RWPE1 (cell line): ENCODE data around the gene UBXN6.

ENCODE experiments used
- CTCF ChIA-PET: fragments of 350-600 bp; sonication (Branson Sonifier 250); formaldehyde crosslinking; extraction: SDS; loops from one replicate; lab custom pipeline; 2021; lab: Yijun Ruan, JAX
- POLR2A ChIA-PET: fragments of 400-600 bp; formaldehyde crosslinking; extraction: SDS; loops from one replicate; lab custom pipeline; 2020; ENCODE audit warnings: antibody characterized with exemption; ENCODE audit not compliant: low non-redundant PET; lab: Yijun Ruan, JAX
- DNase-seq: peaks from one replicate; pipeline ENCODE4 v3.0.0; 2012; ENCODE audit warnings: low spot score
- H3K27ac ChIP-seq: fragments of 450-650 bp; 2 replicates; pipeline ENCODE4 v1.5.1; 2017
- TF ChIP-seq, protein P1 (sequence below): fragments of 450-650 bp; conservative IDR thresholded peaks from 2 replicates; pipeline ENCODE4 v1.5.1; 2017; ENCODE audit warnings: low read depth, mild to moderate bottlenecking

Gene UBXN6

DNA sequence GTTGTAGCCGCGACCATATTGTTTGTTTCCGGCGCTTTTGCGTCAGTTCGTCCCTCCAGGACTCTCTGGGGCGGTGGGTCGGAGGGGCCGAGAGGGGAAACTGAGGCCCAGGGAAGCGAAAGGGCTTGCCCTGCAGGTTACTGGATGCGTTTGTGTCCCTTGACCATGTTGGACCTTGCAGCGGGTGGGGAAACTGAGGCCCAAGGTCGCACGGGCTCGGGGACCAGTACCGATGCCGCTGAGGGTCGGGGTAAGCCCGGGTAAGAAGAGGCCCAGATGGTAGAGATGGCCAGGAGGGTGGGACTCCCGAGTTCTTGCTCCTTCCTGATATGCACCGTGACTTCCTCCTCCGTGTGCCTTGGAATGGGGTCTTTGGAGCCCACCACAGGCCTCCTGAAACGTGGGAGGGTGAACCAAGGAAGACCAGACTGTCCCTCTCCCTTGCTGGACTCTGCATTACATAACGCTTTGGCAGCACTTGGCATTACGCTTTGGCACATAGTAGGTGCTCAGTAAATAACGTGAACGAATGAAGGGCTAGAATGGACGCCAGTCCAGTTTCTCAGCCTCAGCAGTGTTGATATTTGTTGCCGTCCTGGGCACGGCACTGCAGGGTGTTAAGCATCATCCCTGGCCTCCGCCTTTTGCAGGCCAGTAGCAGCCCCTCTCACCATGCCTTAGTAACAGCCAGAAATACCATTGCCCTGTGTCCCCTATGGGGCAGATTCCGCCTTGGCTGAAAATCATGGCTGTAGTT is 54.4 kb downstream of the UBXN6 start:
- H3K27ac ChIP-seq = peak overlapping the region; percentile 82
- CTCF ChIA-PET = no interaction called here
- DNase-seq = no peak
- POLR2A ChIA-PET = interaction anchor here (1.3 kb wide), 1 partner anchor 68 kb away, joined by 4 read pairs; no protein-coding TSS in a partner anchor
- TF ChIP-seq, protein P1, sequence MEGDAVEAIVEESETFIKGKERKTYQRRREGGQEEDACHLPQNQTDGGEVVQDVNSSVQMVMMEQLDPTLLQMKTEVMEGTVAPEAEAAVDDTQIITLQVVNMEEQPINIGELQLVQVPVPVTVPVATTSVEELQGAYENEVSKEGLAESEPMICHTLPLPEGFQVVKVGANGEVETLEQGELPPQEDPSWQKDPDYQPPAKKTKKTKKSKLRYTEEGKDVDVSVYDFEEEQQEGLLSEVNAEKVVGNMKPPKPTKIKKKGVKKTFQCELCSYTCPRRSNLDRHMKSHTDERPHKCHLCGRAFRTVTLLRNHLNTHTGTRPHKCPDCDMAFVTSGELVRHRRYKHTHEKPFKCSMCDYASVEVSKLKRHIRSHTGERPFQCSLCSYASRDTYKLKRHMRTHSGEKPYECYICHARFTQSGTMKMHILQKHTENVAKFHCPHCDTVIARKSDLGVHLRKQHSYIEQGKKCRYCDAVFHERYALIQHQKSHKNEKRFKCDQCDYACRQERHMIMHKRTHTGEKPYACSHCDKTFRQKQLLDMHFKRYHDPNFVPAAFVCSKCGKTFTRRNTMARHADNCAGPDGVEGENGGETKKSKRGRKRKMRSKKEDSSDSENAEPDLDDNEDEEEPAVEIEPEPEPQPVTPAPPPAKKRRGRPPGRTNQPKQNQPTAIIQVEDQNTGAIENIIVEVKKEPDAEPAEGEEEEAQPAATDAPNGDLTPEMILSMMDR = no peak

DNA sequence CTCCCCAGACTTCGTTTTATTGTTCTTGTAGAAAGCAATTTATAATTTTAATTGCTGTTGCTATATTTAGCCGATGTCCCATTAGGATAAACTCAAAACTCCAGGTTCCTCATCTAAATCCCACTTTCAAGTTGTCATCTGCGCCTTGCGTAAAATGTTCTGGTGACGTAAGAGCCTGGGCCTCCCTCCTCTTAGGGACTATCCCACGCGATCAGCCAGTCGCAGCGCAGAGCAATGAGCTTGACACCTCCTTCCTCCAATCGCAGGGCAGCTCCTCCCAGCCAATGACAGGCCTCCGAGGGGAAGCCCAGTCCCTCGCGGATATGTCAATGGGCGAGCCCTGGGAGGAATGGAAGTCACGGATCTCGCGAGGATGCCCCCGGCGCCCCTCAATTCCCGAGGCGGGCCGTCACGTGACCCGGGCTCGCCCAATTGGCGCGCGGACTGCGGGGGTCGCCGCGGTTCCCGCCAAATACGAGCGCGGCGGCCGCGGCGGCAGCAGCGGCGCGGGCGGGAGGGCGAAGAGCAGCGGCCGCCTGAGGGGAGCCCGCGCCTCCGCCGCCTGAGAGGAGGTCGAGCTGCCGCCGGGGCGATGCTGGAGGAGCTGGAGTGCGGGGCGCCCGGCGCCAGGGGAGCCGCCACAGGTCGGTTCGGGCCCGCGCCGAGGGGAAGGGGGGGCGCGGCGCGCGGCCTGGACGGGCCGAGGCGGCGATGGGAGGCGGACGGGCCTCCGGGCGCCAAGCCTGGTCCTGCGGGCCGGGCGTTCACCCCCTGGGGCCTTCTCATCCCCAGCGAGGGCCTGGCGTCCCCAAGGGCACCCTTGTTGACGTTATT is 55.2 kb downstream of the UBXN6 start, which contains the start of gene CHAF1A:
CHAF1A (plus strand) TSS at position 470 of the 834 bp plus-strand sequence; CDS start at position 593, 123 bp downstream.
- CTCF ChIA-PET = no interaction called here
- H3K27ac ChIP-seq = peak within 1 kb of the TSS; percentile 90

DNA sequence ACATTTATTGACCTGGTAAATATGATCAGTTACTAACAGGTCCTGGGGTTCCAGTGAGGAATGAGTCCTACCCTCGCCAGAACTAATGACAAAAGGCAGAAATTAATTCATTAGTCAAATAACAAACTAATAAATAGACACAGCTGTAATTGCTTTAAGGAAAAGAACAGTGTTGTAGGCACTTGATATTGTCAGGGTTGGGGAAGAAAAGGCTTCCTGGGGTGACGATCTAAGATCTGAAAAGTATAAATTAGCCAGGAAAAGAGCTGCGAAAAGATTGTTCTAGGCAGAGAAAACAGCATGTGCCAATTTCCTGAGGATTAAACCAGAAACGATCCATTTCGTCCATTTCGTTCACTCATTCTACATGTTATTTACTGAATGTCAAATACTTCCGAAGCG is 55.8 kb downstream of the UBXN6 start:
- peak overlapping the region; percentile 82 for H3K27ac ChIP-seq
- ChIA-PET CTCF (interaction anchor here (1.1 to 2.1 kb wide), 3 partner anchors 27 to 31 kb away, joined by 6 to 25 read pairs (median 9); no protein-coding TSS in a partner anchor), POLR2A (interaction anchor here (0.9 to 1.3 kb wide), 2 partner anchors 13 to 69 kb away, joined by 4 to 6 read pairs; no protein-coding TSS in a partner anchor)
- DNase-seq = no peak
- TF ChIP-seq, protein P1 = no peak

More for the DNA sequence above, 55.2 kb downstream of the UBXN6 start, which contains the start of gene CHAF1A:
- TF ChIP-seq, protein P1 = no peak
- POLR2A ChIA-PET = interaction anchor here (0.9 to 1.3 kb wide), 2 partner anchors 14 to 69 kb away, joined by 4 to 6 read pairs; no protein-coding TSS in a partner anchor
- peak; percentile 100 for DNase-seq

DNA sequence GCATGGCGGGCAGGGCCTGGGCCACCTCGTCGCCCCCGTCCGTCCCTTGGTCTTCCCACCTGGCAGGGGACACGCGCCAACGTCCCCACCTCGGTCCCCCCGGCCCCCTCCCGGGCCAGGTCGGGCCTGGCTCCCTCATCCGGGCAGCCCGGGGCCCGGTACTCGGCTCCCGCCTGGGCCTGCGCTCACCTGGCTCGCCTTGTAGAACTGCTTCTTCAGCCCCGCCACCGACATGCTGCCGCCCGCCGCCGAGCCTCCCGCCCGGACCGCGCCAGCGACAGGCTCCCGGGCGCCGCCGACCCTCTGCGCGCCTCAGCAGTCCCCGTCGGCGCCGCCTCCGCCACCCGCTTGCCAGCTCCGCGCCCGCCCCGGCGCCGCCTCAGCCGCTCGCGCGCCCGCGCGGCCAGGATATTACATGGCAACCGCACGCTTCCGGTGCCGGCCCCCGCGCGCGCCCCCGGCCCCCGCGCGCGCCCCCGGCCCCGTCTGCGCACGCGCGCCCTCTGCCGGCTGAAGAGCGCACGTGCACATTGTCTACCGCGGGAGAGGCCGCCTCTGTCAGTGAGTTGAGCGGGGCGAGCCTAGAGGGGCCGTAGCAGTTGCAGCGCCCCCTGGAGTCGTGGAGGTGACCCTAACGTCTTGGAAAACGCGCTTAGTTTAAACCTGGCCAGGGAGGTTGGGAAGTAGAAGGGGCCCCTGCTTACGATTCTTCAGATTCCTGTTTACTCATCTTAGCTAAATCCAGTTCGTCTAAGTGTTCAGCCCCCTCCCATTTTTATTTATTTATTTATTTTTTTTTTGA is 57.3 kb downstream of the UBXN6 start, which contains the start of gene SH3GL1:
SH3GL1 (minus strand) TSS at position 413 of the 802 bp plus-strand sequence; CDS start at position 234, 179 bp downstream.
- TF ChIP-seq, protein P1 = peak; percentile 99
- DNase-seq = peak; percentile 87
- POLR2A ChIA-PET = interaction anchor here (0.5 to 0.6 kb wide), 2 partner anchors 30 to 53 kb away, joined by 3 to 6 read pairs; no protein-coding TSS in a partner anchor
- H3K27ac ChIP-seq = peak within 1 kb of the TSS; percentile 90
- CTCF ChIA-PET = interaction anchor here (0.6 to 2.1 kb wide), 15 partner anchors 9 to 1027 kb away, joined by 3 to 25 read pairs (median 4); no protein-coding TSS in a partner anchor

DNA sequence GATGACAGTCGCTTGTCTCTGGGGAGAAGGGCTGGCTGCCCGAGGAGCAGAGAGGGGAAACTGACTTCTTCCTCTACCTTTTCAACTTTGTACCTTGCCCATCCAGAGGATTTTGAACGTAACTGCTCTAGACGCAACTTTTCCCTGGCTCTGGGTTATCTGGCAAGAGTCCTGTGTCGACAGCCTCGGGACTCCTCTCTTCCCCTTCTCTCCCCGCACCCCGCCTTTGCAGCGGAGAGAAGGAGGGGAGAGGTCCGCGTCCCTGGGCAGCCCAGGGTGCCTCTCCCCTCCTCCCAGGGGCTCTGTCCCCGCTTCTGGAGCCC is 57.8 kb downstream of the UBXN6 start:
- H3K27ac ChIP-seq = peak overlapping the region; percentile 90
- DNase-seq = no peak
- ChIA-PET CTCF (interaction anchor here (0.6 to 2.1 kb wide), 12 partner anchors 8 to 1027 kb away, joined by 3 to 25 read pairs (median 4); no protein-coding TSS in a partner anchor), POLR2A (no interaction called here)
- TF ChIP-seq, protein P1 = no peak
